UCSD-AML1 (cell line): ENCODE results near the gene KMT2B.
"Not testable (repeated sequence)": the region's sequence is repeated elsewhere in the genome, so short reads cannot be mapped to it uniquely, and the experiment has no call there.

Experiments
- DNase-seq: peaks from one replicate; lab custom pipeline; 2025; ENCODE audit not compliant: unreplicated experiment; lab: John Stamatoyannopoulos, UW

KMT2B gene, protein sequence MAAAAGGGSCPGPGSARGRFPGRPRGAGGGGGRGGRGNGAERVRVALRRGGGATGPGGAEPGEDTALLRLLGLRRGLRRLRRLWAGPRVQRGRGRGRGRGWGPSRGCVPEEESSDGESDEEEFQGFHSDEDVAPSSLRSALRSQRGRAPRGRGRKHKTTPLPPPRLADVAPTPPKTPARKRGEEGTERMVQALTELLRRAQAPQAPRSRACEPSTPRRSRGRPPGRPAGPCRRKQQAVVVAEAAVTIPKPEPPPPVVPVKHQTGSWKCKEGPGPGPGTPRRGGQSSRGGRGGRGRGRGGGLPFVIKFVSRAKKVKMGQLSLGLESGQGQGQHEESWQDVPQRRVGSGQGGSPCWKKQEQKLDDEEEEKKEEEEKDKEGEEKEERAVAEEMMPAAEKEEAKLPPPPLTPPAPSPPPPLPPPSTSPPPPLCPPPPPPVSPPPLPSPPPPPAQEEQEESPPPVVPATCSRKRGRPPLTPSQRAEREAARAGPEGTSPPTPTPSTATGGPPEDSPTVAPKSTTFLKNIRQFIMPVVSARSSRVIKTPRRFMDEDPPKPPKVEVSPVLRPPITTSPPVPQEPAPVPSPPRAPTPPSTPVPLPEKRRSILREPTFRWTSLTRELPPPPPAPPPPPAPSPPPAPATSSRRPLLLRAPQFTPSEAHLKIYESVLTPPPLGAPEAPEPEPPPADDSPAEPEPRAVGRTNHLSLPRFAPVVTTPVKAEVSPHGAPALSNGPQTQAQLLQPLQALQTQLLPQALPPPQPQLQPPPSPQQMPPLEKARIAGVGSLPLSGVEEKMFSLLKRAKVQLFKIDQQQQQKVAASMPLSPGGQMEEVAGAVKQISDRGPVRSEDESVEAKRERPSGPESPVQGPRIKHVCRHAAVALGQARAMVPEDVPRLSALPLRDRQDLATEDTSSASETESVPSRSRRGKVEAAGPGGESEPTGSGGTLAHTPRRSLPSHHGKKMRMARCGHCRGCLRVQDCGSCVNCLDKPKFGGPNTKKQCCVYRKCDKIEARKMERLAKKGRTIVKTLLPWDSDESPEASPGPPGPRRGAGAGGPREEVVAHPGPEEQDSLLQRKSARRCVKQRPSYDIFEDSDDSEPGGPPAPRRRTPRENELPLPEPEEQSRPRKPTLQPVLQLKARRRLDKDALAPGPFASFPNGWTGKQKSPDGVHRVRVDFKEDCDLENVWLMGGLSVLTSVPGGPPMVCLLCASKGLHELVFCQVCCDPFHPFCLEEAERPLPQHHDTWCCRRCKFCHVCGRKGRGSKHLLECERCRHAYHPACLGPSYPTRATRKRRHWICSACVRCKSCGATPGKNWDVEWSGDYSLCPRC (N-terminal part only)

DNA sequence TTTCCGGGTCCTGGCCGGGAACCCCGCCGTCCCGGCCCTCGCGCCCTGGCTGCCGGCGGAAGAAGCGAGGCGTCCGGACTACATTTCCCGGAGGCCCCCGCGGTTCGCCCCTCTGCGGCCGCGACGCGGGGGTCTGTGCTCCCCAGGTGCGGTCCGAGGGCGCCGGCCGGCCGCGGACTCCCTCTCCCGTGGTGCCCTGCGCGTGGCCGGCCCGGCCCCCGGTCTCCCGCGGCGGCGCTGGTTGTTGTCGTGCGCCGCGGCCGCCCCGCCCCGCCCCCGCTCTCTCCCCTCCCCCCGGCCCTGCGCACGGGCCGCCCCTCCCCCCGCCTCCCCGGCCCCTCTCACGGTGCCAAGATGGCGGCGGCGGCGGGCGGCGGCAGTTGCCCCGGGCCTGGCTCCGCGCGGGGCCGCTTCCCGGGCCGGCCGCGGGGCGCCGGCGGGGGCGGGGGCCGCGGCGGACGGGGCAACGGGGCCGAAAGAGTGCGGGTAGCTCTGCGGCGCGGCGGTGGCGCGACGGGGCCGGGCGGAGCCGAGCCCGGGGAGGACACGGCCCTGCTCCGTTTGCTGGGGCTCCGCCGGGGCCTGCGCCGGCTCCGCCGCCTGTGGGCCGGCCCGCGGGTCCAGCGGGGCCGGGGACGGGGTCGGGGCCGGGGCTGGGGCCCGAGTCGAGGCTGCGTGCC, at the start of gene KMT2B:
TSS of gene KMT2B (plus strand) at position 339 of the 680 bp plus-strand sequence. CDS start at position 355, 16 bp downstream.
- DNase-seq: peak; percentile 96

DNA sequence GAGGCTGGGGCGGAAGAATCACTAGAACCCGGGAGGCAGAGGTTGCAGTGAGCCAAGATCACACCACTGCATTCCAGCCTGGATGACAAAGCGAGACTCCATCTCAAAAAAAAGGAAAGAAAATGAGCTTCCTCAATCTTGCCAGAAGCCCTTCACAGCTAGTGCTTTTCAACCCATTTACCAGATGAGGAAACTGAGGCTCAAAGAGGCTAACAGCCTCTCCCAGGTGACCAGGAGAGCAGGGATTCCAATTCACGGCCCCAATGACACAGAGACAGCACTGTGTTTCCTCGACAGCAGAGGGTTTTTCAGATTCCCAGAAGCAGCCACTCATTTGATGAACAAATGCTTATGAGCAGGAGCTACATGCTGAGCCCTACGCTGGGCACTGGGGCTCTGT, 48.2 kb upstream of the KMT2B start:
- DNase-seq: no peak

DNA sequence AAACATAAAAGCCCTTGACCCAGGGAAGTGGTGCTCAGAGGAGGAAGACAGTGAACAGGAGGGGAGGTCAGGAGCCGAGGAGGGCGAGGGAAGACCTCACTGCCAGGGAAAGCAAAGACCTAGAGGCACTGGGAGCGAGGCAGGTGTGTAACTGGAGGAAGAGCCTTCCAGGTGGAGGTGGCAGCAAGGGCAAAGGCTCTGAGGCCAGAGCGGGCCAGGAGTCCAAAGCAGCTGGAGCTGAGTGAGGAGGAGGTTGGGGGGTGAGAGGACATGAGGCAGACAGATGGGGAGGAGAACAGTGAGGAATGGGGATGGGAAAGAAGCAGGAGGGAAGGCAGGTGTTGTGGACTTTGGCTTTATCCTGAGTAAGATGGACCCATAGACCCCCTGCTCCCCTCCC, 47.8 kb upstream of the KMT2B start:
- DNase-seq: no peak

DNA sequence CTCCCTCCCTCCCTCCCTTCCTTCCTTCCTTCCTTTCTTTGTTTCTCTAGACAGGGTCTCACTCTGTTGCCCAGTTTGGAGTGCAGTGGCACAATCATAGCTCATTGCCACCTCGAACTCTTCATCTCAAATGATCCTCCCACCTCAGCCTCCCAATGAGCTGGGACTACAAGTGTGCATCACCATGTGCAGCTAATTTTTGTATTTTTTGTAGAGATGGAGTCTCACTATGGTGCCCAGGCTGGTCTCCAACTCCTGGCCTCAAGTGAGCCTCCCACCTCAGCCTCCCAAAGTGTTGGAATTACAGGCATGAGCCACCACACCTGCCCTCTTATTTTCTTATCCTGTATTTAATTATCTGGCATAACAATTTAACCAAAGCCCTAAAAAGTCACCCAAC, 47.1 kb upstream of the KMT2B start:
- no peak for DNase-seq

DNA sequence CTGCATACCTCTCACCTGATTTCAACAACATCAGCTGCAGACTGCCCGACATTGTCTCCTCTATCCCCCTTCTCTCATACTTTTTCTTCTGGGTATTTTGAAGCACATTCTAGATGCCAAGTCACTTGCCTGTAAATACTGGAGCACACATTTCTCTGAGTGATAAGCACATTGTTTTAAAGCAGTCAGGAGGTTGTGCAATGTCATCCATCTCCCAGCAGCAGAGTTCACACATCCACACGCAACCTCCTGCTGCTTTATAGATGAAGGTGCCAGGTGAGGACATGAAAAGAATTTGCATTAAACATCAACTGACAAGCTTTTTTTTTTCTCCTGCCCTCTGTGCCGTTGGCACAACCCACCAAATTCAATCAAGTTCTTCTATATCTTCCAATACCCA, 46.0 kb upstream of the KMT2B start:
- no peak for DNase-seq

DNA sequence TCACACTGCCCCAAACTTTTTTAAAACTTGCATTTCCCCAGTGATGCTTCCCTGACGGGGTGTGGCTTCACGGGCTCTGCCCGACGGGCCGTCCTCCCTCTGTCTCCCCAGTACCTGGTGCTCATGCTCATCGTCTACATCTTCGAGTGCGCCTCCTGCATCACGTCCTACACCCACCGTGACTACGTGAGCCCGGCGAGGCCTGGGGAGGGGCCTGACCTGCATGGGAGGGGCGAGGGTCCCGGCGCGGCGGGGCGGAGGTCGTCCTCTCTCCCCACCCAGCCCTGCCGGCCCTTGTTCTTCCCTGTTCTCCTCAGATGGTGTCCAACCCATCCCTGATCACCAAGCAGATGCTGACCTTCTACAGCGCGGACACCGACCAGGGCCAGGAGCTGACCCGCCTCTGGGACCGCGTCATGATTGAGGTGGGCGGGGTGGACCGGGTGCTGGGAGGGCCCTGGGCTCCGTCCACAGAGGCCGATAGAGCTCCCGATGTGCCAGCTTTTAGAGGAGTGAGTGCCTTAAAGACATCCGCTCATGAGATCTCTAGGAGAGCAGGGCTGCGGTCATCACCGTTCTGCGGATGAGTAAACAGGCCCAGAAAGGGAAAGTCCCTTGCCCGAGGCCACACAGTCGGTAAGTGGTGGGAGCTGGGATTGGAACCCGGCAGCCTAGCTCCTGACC, 44.5 kb upstream of the KMT2B start:
- DNase-seq: no peak

DNA sequence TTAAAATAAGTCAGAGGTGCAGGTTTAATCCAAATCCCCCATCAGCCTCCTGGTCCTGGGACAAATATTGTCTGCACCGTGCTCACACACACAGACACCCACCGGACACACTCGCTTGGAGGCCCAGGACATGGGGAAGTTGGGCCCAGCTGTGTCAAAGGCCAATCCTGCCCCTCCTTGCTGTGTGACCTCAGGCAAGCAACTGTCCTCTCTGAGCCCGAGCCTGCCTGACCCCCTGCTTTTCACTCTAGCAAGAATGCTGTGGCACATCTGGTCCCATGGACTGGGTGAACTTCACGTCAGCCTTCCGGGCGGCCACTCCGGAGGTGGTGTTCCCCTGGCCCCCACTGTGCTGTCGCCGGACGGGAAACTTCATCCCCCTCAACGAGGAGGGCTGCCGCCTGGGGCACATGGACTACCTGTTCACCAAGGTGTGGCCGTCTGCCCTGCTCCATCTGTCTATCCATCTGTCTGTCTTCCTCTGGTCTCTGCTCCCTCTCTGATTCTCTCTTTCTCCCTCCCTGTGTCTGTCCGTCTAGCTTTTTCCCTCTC, 42.1 kb upstream of the KMT2B start:
- DNase-seq: no peak

DNA sequence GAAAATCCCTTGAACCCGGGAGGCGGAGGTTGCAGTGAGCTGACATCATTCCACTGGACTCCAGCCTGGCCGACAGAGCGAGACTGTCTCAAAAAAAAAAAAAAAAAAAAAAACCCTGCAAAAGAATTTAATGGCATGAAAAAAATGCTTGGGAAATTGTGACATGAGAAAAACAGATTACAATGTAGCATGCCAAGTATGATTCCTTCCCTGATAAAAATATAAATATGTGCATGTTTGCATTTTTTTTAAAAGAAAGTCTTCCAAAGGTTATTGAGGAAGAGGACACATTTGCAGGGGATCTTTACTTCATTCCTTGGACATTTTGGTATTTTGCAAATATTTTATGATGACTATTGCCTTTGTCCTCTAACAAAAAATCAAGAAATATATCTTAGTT, 28.0 kb upstream of the KMT2B start:
- DNase-seq: no peak

DNA sequence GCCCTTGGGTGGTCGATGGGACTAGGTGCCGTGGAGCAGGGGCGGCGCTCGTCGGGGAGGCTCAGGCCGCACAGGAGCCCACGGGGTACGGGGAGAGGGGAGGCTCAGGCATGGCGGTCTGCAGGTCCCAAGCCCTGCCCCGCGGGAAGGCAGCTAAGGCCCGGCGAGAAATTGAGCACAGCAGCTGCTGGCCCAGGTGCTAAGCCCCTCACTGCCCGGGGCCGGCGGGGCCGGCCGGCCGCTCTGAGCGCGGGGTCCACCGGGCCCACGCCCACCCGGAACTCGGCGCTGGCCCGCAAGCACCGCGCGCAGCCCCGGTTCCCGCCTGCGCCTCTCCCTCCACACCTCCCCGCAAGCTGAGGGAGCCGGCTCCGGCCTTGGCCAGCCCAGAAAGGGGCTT, 26.7 kb upstream of the KMT2B start:
- DNase-seq: not testable (repeated sequence)

DNA sequence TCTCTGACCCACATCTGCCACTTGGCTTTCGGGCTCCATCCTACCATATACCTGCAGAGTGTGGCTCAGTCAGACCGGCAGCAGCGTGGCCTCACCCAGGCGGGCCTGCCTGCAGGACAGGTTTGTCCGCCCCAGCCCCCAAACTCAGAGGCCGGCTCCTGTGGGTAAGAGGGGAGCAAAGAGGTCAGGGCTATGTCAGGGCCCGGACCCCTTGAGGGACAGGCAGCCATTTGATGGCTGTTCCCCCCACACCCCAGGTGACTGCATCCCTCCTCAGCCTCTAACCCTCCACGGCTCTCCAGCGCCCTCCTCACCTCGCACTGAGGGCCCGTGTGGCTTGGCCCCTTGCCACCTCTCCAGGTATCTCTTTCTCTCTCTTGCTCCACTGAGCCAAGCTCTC, 25.8 kb upstream of the KMT2B start:
- no peak for DNase-seq

DNA sequence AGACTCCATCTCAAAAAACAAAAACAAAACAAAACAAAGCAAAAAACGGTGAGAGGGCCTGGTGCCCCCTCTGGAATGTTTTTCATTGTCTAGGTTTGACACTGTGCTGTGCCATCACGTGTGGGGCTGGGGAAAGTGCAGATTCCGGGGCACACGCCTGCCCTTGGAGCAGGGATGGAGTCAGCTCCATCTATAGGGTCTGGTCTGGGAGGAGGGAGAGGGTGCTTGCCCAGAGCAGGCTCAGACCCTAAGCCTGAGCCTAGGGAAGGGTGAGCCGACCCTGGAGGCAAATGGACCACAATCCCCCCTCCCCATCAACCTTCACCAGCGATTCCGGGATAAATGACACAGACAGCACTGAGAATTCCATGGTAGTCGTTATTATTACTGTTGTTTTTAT, 24.4 kb upstream of the KMT2B start:
- DNase-seq: no peak

DNA sequence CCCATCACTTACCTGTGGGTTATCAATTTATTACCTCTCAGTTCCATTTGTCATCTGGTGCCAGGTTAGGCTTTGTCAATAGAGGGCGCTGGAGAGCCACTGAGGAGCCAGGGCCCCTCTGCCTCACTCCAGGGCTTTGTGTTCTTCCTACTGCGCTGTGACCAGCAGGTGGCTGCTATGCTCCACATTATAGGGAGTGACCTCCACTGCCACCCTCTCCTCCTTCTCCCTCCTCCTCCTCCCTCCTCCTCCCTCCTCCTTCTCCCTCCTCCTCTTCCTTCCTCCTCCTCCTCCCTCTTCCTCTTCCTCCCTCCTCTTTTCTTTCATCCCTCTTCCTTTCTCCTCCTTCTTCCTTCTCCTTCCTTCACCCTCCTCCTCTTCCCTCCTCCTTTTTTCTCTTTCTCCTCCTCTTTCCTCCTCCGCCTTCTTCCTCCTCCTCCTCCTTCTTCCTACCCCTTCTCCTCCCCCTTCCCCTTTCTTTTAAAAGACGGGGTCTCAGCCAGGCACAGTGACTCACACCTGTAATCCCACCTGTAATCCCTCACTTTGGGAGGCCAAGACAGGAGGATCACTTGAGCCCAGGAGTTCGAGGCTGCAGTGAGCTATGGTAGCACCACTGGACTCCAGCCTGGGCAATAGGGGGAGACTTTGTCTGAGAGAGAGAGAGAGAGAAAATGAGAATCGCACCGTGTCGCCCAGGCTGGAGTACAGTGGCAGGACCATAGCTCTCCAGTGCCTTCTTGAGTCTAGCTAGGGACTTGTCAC, 23.8 kb upstream of the KMT2B start:
- peak; percentile 85 for DNase-seq

DNA sequence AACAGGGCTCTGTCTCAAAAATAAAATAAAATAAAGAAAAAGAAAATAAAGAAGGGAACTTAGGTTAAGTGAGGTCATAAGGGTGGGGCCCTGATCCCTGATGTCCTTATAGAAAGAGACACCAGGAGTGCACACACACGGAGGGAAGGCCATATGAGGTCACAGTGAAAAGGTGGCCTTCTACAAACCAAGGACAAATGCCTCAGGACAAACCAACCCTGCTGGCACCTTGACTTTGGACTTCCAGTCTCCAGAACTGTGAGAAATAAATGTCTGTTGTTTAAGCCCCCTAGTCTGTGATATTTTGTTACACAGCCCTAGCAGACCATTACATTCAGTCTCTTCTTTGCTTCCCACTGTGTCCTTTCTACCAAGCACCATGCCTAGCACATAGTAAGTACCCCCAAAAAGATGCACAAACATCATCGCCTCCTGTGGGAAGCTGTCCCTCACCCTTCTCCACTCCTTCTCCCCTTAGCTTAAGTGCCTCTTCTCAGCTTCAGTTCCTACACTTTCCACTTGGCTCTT, 21.8 kb upstream of the KMT2B start:
- DNase-seq: no peak

DNA sequence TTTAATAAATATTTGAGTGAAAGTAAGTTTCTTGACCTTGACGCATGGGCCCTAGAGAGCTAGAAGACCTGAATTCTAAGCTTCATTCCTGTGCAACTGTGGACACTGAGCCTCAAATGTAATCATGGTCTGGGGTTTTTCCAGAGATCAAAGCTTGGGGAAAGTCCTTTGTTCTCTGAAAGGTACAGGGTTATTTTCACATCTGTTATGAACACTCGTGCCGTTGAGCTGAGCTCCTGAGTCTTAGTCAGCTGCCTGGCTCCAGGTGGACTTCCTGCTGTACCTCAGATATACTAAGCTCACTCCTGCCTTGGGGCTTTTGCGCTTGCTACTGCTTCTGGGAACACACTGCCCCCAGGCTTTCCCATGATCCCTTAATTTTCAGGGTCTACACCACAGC, 21.0 kb upstream of the KMT2B start:
- no peak for DNase-seq

DNA sequence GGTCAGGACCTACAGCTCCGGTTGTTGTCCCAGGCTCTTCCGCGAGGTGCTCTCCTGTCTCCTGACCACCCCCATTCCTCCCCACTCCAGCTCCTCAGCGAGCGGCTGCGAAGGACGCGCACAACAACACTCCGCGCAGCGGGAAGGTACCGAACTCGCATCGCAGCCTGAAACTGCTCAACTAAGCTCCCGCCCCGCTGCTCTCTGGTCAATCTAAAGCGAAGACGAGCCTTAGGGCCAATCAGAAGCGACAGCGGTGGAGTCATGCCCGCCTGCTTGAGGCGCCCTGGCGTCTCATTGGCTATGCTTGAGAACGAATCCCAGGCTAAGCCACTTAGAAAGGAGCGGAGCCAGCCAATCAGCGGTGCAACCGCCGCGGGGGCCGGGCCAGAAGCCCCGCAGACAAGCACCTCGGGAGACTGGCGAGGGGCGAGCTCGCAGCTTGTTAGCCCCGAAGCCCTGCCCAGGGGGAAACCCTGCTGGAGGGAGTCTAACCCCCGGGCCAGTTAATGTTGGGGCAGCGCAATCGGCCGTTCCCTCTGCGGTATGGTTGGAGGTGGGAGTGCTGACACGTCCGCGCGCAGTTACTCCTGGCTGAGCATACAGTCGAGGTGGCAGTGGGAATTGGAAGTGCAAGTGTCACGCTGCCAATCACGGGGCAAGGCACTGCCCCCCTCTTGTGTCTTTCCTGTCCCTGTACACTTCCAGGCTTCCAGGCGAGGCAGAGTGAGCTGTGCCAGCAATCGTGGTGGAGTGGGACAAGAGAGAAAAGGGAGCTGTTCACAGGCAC, 15.4 kb upstream of the KMT2B start:
- DNase-seq: peak; percentile 90

DNA sequence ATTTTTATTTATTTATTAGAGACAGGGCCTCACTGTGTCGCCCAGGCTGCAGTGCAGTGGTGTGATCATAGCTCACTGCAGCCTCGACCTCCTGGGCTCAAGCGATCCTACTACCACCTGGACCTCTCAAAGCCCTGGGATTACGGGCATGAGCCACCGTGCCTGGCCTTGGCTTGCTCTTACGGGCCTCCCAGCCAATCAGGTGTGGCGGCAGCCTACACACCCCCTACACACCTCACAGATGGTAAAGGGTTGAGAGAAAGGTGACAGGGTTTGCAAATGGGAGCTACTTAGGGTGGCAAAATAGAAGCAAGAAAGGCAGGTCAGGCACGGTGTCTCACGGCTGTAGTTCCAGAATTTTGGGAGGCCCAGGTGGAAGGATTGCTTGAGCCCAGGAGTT, 14.5 kb upstream of the KMT2B start:
- DNase-seq: no peak

DNA sequence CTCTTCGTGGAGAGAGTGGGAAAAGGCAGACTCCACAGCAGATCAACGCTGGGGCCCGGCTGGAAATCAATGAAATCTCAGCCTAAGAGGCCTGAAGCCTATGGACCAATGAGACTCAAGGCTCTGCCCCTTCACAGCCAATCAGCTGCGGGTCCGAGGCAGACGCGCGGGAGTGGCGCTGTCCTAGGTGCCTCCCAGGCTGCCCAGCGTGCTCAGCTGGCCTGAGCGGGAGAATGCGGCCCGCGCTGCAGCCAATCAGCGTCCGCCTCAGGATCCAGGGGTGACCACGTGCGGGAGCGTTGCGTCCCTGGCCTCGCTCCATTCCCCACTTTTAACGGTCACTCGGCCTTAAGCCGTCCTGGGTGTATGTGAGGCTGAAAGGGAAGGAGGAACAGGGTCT, 13.6 kb upstream of the KMT2B start, which contains the start of gene ZBTB32:
TSS of gene ZBTB32 (plus strand) at position 341 of the 400 bp plus-strand sequence. CDS start 10,069 bp downstream, outside the sequence.
- DNase-seq: peak; percentile 56

DNA sequence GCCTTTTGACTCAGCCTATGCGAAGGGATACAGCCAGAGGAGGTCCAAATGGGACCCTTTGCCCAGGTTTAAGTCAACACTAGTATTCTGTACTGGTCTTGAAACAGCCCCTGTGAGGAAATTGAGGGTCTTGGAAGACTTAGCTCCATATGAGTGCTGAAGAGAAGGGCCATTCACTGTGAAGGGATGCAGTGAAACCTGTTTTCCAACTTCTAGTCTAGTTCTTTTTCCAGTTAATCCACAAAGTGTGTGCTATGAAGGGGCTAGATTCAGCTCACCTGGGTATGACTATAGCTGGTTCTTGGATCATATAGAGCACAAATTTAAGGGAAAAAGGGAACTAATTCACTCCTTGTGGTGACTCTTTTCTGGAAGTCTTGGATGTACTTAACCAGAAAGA, 9.4 kb upstream of the KMT2B start:
- no peak for DNase-seq
